NCI-H510A treated with DMSO at 0.1 percent for 48 hours (cell line): ENCODE results near the gene ANKMY1.

ENCODE experiments used
- DNase-seq: peaks from one replicate; lab custom pipeline; 2025; lab: John Stamatoyannopoulos, UW

The ANKMY1 gene

GRCh38 chr2:240472078-240472790 lies 85.6 kb downstream of the ANKMY1 start:
- no peak for DNase-seq

- DNase-seq = no peak
Measured at GRCh38 chr2:240469740-240470139, 88.0 kb downstream of the ANKMY1 start.

- no peak for DNase-seq
Measured at GRCh38 chr2:240469239-240469636, 88.5 kb downstream of the ANKMY1 start.

GRCh38 chr2:240468303-240469238 lies 89.2 kb downstream of the ANKMY1 start:
- no peak for DNase-seq

- no peak for DNase-seq
Measured at GRCh38 chr2:240467659-240468302, 90.0 kb downstream of the ANKMY1 start.

- DNase-seq = no peak
Measured at GRCh38 chr2:240467149-240467642, 90.6 kb downstream of the ANKMY1 start.

- no peak for DNase-seq
Measured at GRCh38 chr2:240466579-240467148, 91.1 kb downstream of the ANKMY1 start.

GRCh38 chr2:240465765-240466578 lies 91.8 kb downstream of the ANKMY1 start:
- DNase-seq = no peak

GRCh38 chr2:240465268-240465764 lies 92.5 kb downstream of the ANKMY1 start:
- no peak for DNase-seq

- no peak for DNase-seq
Measured at GRCh38 chr2:240464514-240465241, 93.1 kb downstream of the ANKMY1 start.

- DNase-seq = no peak
Measured at GRCh38 chr2:240463866-240464481, 93.8 kb downstream of the ANKMY1 start.

GRCh38 chr2:240463274-240463865 lies 94.4 kb downstream of the ANKMY1 start:
- DNase-seq = no peak

GRCh38 chr2:240462707-240463273 lies 95.0 kb downstream of the ANKMY1 start:
- no peak for DNase-seq

GRCh38 chr2:240462073-240462706 lies 95.6 kb downstream of the ANKMY1 start:
- no peak for DNase-seq

- no peak for DNase-seq
Measured at GRCh38 chr2:240461471-240462072, 96.2 kb downstream of the ANKMY1 start.

GRCh38 chr2:240460781-240461431 lies 96.9 kb downstream of the ANKMY1 start:
- DNase-seq = no peak

- no peak for DNase-seq
Measured at GRCh38 chr2:240460253-240460711, 97.5 kb downstream of the ANKMY1 start.
